Stimulated activated CD4-positive, alpha-beta T cell treated with anti-CD3 and anti-CD28 coated beads, Interleukin-1b, Interleukin-23, amount 100 ng/mL, for 24 hours (primary cell): ENCODE results near the gene PNPT1.
"Not testable (repeated sequence)": the region's sequence is repeated elsewhere in the genome, so short reads cannot be mapped to it uniquely, and the experiment has no call there.

Experiments used
- DNase-seq, 4 experiments: peaks; one replicate each; pipeline ENCODE4 v3.0.0-alpha.2; 2020; ENCODE audit warnings: low read depth in 4 of 4, low spot score in 1 of 4

The PNPT1 gene

GRCh38 chr2:55598056-55598795 is 95.4 kb downstream of the PNPT1 start:
- no peak for DNase-seq

- DNase-seq = not testable (repeated sequence)
Observed at GRCh38 chr2:55596795-55597194, 96.8 kb downstream of the PNPT1 start.

GRCh38 chr2:55595536-55595935 is 98.1 kb downstream of the PNPT1 start:
- DNase-seq = no peak

GRCh38 chr2:55592130-55592529 is 101.5 kb downstream of the PNPT1 start:
- no peak for DNase-seq

- DNase-seq = no peak
Observed at GRCh38 chr2:55590810-55591440, 102.7 kb downstream of the PNPT1 start.

GRCh38 chr2:55585451-55586080 is 108.1 kb downstream of the PNPT1 start:
- no peak for DNase-seq
